ENCODE results near the gene FTH1. TPM values are rescaled to one million over a fixed set of nuclear protein-coding genes. Genes with fewer than 3 reads are reported as not detected.

FTH1 gene
- total and polyA plus RNA-seq, 2 of the 13 experiments (the other 11 are each of a cell fraction or from before 2014, with no cell fraction given), result 607 to 760 TPM

GRCh38 chr11:61967116-61967923 is at the start of gene FTH1 (continued):
- TF ChIP-seq FOXC1 (CRISPR knock-in tag; IDR thresholded peaks at IDR 0.05; ENCODE audit: borderline replicate concordance) (peak; percentile 68; the same call in 1 of the 2 replicates), MED13 (CRISPR knock-in tag; IDR thresholded peaks at IDR 0.05) (0 out of 2 replicates have a peak, but pooled peaks have one; percentile 27), HOMEZ (CRISPR knock-in tag; IDR thresholded peaks at IDR 0.05; ENCODE audit: low read depth) (peak; percentile 9; the same call in 1 of the 2 replicates), DRAP1 (CRISPR knock-in tag; IDR thresholded peaks at IDR 0.05) (peak; percentile 98), MED8 (CRISPR knock-in tag; IDR thresholded peaks at IDR 0.05; ENCODE audit: insufficient replicate concordance) (no peak), ZNF710 (CRISPR knock-in tag; IDR thresholded peaks at IDR 0.05; ENCODE audit: borderline replicate concordance) (0 out of 2 replicates have a peak, but pooled peaks have one; percentile 50), SAFB2 (CRISPR knock-in tag; IDR thresholded peaks at IDR 0.05; ENCODE audit: borderline replicate concordance, low read depth) (peak; percentile 74; the same call in 1 of the 2 replicates), ZNF383 (CRISPR knock-in tag; IDR thresholded peaks at IDR 0.05; ENCODE audit: borderline replicate concordance) (no peak), BCL3 (CRISPR knock-in tag; IDR thresholded peaks at IDR 0.05) (peak; percentile 53; the same call in 1 of the 2 replicates), ZNF280D (CRISPR knock-in tag; IDR thresholded peaks at IDR 0.05) (no peak), PATZ1 (CRISPR knock-in tag; IDR thresholded peaks at IDR 0.05) (peak; percentile 63; the same call in 1 of the 2 replicates), SSRP1 (CRISPR knock-in tag; IDR thresholded peaks at IDR 0.05) (no peak), TFDP1 (CRISPR knock-in tag; IDR thresholded peaks at IDR 0.05; ENCODE audit: borderline replicate concordance) (peak; percentile 59; the same call in 1 of the 2 replicates), KLF9 (CRISPR knock-in tag; IDR thresholded peaks at IDR 0.05; ENCODE audit: low read depth) (no peak), ZNF570 (CRISPR knock-in tag; IDR thresholded peaks at IDR 0.05; ENCODE audit: borderline replicate concordance) (no peak)

All from HepG2 (cell line).